ENCODE results near the gene HBM.
"Not testable (repeated sequence)": the region's sequence is repeated elsewhere in the genome, so short reads cannot be mapped to it uniquely, and the experiment has no call there.

HBM gene

DNA sequence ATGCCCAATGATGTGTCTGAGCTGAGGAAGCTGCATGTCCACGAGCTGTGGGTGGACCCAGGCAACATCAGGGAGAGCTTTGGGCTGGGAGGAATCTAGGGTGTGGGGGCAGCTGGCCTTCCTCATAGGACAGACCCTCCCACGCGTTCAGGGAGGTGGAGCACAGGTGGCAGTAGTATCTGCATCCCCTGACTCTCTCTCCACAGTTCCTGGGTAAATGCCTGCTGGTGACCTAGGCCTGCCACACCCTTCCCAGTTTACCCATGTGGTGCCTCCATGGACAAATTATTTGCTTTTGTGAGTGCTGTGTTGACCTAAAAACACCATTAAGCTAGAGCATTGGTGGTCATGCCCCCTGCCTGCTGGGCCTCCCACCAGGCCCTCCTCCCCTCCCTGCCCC, 3.2 kb downstream of the HBM start:
- DNase-seq (ENCODE audit: low spot score): no peak

DNA sequence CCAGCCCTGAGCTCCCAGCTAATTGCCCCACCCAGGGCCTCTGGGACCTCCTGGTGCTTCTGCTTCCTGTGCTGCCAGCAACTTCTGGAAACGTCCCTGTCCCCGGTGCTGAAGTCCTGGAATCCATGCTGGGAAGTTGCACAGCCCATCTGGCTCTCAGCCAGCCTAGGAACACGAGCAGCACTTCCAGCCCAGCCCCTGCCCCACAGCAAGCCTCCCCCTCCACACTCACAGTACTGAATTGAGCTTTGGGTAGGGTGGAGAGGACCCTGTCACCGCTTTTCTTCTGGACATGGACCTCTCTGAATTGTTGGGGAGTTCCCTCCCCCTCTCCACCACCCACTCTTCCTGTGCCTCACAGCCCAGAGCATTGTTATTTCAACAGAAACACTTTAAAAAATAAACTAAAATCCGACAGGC, 4.3 kb downstream of the HBM start:
- DNase-seq (ENCODE audit: low spot score): not testable (repeated sequence)

DNA sequence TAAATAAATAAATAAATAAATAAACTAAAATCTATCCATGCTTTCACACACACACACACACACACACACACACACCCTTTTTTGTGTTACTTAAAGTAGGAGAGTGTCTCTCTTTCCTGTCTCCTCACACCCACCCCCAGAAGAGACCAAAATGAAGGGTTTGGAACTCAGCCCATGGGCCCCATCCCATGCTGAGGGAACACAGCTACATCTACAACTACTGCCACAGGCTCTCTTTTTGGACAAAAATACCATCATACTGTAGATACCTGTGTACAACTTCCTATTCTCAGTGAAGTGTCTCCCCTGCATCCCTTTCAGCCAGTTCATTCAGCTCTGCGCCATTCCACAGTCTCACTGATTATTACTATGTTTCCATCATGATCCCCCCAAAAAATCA, 5.0 kb downstream of the HBM start:
- no peak for DNase-seq (ENCODE audit: low spot score)

DNA sequence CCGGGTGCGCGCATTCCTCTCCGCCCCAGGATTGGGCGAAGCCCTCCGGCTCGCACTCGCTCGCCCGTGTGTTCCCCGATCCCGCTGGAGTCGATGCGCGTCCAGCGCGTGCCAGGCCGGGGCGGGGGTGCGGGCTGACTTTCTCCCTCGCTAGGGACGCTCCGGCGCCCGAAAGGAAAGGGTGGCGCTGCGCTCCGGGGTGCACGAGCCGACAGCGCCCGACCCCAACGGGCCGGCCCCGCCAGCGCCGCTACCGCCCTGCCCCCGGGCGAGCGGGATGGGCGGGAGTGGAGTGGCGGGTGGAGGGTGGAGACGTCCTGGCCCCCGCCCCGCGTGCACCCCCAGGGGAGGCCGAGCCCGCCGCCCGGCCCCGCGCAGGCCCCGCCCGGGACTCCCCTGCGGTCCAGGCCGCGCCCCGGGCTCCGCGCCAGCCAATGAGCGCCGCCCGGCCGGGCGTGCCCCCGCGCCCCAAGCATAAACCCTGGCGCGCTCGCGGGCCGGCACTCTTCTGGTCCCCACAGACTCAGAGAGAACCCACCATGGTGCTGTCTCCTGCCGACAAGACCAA, 6.7 kb downstream of the HBM start, which contains the start of gene HBA2:
HBA2 (plus strand) TSS at position 503 of the 568 bp plus-strand sequence; CDS start at position 540, 37 bp downstream.
- DNase-seq (ENCODE audit: low spot score): not testable (repeated sequence)

DNA sequence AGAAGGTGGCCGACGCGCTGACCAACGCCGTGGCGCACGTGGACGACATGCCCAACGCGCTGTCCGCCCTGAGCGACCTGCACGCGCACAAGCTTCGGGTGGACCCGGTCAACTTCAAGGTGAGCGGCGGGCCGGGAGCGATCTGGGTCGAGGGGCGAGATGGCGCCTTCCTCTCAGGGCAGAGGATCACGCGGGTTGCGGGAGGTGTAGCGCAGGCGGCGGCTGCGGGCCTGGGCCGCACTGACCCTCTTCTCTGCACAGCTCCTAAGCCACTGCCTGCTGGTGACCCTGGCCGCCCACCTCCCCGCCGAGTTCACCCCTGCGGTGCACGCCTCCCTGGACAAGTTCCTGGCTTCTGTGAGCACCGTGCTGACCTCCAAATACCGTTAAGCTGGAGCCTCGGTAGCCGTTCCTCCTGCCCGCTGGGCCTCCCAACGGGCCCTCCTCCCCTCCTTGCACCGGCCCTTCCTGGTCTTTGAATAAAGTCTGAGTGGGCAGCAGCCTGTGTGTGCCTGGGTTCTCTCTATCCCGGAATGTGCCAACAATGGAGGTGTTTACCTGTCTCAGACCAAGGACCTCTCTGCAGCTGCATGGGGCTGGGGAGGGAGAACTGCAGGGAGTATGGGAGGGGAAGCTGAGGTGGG, 7.6 kb downstream of the HBM start:
- not testable (repeated sequence) for DNase-seq (ENCODE audit: low spot score)

DNA sequence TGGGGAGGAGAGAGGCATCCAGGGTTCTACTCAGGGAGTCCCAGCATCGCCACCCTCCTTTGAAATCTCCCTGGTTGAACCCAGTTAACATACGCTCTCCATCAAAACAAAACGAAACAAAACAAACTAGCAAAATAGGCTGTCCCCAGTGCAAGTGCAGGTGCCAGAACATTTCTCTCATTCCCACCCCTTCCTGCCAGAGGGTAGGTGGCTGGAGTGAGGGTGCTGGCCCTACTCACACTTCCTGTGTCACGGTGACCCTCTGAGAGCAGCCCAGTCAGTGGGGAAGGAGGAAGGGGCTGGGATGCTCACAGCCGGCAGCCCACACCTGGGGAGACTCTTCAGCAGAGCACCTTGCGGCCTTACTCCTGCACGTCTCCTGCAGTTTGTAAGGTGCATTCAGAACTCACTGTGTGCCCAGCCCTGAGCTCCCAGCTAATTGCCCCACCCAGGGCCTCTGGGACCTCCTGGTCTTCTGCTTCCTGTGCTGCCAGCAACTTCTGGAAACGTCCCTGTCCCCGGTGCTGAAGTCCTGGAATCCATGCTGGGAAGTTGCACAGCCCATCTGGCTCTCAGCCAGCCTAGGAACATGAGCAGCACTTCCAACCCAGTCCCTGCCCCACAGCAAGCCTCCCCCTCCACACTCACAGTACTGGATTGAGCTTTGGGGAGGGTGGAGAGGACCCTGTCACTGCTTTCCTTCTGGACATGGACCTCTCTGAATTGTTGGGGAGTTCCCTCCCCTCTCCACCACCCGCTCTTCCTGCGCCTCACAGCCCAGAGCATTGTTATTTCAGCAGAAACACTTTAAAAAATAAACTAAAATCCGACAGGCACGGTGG, 8.4 kb downstream of the HBM start:
- DNase-seq (ENCODE audit: low spot score): not testable (repeated sequence)

DNA sequence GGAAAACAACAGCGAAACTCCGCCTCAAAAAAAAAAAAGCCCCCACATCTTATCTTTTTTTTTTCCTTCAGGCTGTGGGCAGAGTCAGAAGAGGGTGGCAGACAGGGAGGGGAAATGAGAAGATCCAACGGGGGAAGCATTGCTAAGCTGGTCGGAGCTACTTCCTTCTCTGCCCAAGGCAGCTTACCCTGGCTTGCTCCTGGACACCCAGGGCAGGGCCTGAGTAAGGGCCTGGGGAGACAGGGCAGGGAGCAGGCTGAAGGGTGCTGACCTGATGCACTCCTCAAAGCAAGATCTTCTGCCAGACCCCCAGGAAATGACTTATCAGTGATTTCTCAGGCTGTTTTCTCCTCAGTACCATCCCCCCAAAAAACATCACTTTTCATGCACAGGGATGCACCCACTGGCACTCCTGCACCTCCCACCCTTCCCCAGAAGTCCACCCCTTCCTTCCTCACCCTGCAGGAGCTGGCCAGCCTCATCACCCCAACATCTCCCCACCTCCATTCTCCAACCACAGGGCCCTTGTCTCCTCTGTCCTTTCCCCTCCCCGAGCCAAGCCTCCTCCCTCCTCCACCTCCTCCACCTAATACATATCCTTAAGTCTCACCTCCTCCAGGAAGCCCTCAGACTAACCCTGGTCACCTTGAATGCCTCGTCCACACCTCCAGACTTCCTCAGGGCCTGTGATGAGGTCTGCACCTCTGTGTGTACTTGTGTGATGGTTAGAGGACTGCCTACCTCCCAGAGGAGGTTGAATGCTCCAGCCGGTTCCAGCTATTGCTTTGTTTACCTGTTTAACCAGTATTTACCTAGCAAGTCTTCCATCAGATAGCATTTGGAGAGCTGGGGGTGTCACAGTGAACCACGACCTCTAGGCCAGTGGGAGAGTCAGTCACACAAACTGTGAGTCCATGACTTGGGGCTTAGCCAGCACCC, 9.5 kb downstream of the HBM start:
- no peak for DNase-seq (ENCODE audit: low spot score)

DNA sequence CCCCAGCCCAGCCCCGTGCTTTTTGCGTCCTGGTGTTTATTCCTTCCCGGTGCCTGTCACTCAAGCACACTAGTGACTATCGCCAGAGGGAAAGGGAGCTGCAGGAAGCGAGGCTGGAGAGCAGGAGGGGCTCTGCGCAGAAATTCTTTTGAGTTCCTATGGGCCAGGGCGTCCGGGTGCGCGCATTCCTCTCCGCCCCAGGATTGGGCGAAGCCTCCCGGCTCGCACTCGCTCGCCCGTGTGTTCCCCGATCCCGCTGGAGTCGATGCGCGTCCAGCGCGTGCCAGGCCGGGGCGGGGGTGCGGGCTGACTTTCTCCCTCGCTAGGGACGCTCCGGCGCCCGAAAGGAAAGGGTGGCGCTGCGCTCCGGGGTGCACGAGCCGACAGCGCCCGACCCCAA, 10.2 kb downstream of the HBM start:
- DNase-seq (ENCODE audit: low spot score): not testable (repeated sequence)

DNA sequence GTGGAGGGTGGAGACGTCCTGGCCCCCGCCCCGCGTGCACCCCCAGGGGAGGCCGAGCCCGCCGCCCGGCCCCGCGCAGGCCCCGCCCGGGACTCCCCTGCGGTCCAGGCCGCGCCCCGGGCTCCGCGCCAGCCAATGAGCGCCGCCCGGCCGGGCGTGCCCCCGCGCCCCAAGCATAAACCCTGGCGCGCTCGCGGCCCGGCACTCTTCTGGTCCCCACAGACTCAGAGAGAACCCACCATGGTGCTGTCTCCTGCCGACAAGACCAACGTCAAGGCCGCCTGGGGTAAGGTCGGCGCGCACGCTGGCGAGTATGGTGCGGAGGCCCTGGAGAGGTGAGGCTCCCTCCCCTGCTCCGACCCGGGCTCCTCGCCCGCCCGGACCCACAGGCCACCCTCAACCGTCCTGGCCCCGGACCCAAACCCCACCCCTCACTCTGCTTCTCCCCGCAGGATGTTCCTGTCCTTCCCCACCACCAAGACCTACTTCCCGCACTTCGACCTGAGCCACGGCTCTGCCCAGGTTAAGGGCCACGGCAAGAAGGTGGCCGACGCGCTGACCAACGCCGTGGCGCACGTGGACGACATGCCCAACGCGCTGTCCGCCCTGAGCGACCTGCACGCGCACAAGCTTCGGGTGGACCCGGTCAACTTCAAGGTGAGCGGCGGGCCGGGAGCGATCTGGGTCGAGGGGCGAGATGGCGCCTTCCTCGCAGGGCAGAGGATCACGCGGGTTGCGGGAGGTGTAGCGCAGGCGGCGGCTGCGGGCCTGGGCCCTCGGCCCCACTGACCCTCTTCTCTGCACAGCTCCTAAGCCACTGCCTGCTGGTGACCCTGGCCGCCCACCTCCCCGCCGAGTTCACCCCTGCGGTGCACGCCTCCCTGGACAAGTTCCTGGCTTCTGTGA, 11.0 kb downstream of the HBM start, which contains the start of gene HBA1:
HBA1 (plus strand) TSS at position 204 of the 906 bp plus-strand sequence; CDS start at position 241, 37 bp downstream.
- not testable (repeated sequence) for DNase-seq (ENCODE audit: low spot score)

DNA sequence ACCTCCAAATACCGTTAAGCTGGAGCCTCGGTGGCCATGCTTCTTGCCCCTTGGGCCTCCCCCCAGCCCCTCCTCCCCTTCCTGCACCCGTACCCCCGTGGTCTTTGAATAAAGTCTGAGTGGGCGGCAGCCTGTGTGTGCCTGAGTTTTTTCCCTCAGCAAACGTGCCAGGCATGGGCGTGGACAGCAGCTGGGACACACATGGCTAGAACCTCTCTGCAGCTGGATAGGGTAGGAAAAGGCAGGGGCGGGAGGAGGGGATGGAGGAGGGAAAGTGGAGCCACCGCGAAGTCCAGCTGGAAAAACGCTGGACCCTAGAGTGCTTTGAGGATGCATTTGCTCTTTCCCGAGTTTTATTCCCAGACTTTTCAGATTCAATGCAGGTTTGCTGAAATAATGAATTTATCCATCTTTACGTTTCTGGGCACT, 11.6 kb downstream of the HBM start:
- no peak for DNase-seq (ENCODE audit: low spot score)

DNA sequence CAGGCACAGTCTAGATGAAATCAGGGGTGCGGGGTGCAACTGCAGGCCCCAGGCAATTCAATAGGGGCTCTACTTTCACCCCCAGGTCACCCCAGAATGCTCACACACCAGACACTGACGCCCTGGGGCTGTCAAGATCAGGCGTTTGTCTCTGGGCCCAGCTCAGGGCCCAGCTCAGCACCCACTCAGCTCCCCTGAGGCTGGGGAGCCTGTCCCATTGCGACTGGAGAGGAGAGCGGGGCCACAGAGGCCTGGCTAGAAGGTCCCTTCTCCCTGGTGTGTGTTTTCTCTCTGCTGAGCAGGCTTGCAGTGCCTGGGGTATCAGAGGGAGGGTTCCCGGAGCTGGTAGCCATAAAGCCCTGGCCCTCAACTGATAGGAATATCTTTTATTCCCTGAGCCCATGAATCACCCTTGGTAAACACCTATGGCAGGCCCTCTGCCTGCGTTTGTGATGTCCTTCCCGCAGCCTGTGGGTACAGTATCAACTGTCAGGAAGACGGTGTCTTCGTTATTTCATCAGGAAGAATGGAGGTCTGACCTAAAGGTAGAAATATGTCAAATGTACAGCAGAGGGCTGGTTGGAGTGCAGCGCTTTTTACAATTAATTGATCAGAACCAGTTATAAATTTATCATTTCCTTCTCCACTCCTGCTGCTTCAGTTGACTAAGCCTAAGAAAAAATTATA, 12.3 kb downstream of the HBM start:
- DNase-seq (ENCODE audit: low spot score): no peak

DNA sequence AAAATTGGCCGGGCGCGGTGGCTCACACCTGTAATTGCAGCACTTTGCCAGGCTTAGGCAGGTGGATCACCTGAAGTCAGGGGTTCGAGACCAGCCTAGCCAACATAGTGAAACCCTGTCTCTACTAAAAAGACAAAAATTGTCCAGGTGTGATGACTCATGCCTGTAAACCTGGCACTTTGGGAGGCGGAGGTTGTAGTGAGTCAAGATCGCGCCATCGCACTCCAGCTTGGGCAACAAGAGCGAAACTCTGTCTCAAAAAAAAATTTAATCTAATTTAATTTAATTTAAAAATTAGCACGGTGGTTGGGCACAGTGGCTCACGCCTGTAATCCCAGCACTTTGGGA, 12.9 kb downstream of the HBM start:
- no peak for DNase-seq (ENCODE audit: low spot score)

DNA sequence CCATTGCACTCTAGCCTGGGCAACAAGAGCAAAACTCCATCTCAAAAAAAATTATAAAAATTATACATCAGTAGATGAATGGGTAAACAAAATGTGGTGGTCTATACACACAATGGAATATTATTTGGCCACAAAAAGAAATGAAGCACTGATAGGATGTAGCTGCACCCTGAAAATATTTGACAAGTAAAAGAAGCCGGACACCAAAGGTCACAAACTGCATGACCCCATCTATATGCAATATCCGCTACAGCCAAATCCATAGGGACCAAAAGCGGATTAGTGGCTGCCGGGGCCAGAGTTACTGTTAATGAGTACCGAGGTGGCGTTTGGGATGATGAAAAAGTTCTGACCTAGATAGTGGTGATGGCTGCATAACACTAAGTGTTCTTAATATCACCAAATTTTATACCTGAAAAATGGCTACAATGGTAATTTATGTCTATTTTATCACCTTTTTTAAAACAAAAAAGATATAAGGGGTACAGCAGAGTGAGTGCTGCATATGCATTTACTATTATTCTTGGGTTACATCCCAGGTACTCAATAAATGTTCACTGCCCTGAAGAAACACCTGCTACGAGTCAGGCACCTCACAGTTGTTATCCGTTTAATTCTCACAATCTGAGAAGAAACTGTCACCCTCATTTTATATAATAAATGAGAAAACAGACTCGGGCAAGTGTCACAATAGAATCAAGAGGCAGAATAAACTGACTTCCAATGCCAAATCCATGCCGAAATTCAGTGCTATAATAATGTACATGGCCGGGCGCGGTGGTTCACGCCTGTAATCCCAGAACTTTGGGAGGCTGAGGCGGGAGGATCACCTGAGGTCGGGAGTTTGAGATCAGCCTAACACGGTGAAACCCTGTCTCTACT, 13.7 kb downstream of the HBM start:
- DNase-seq (ENCODE audit: low spot score): no peak

DNA sequence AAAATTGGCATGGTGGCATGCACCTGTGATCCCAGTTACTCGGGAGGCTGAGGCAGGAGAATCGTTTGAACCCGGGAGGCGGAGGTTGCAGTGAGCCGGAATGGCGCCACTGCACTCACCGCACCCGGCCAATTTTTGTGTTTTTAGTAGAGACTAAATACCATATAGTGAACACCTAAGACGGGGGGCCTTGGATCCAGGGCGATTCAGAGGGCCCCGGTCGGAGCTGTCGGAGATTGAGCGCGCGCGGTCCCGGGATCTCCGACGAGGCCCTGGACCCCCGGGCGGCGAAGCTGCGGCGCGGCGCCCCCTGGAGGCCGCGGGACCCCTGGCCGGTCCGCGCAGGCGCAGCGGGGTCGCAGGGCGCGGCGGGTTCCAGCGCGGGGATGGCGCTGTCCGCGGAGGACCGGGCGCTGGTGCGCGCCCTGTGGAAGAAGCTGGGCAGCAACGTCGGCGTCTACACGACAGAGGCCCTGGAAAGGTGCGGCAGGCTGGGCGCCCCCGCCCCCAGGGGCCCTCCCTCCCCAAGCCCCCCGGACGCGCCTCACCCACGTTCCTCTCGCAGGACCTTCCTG, 14.4 kb downstream of the HBM start, which contains the start of gene HBQ1:
HBQ1 (plus strand) TSS at position 359 of the 575 bp plus-strand sequence; CDS start at position 387, 28 bp downstream.
- DNase-seq (ENCODE audit: low spot score): no peak

DNA sequence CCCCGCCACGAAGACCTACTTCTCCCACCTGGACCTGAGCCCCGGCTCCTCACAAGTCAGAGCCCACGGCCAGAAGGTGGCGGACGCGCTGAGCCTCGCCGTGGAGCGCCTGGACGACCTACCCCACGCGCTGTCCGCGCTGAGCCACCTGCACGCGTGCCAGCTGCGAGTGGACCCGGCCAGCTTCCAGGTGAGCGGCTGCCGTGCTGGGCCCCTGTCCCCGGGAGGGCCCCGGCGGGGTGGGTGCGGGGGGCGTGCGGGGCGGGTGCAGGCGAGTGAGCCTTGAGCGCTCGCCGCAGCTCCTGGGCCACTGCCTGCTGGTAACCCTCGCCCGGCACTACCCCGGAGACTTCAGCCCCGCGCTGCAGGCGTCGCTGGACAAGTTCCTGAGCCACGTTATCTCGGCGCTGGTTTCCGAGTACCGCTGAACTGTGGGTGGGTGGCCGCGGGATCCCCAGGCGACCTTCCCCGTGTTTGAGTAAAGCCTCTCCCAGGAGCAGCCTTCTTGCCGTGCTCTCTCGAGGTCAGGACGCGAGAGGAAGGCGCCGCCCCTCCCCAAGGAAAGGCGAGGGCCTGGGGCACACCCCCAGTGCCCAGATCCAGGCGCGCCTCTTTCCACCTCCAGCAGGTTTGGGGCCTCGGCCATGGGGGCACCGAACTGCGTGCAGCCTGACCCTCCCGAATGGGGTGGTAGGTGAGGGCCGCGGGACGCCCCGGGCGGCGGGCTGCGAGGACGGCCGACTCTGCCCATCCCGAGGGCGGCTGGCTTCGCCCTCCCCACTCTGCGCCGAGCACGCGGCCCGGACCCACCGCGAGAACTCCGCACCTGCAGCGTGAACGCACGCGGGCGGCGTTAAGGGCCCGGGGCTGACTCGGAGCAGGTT, 15.1 kb downstream of the HBM start:
- DNase-seq (ENCODE audit: low spot score): no peak

DNA sequence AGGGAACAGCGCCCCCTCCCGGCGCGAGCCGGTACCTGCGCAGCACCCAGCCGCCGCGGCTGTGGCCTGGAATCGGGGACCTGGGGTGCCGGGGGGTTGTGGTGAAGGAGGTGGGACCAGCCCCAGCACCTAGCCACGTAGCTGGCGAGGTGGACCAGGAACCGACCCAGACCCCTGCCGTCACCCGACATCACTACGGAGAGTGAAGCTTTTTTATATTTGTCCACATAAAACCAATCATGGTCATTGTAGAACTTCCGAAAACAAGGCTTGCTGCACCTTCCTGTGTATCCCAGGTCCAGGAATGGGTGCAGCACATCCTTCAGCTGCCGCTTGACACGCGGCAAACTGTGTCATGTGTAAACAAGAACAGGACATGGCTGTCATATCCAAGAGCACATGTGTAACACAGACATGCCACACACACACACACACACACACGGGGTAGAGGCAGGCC, 15.8 kb downstream of the HBM start:
- DNase-seq (ENCODE audit: low spot score): peak; percentile 14

DNA sequence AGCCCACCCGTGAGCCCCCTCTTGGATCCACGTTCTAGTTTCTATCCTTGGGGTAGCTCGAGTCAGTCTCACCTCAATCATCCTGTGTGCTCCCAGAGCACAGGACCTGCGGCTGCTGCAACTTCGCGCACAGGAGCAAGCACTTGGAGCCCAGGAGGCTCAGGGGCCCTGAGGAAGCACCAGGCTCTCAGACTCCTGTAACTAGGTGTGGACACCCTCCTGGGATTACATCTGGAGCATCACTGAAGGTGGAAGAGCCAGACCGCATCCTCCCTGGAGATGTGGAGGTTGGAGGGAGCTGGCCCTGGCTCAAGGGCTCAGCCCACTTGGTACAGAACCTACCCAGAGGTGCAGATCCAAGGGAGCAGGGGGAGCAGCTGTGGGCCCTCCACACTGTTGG, 17.2 kb downstream of the HBM start:
- no peak for DNase-seq (ENCODE audit: low spot score)
